ENCODE measurements around the gene NSRP1.
"Not testable (repeated sequence)": the region's sequence is repeated elsewhere in the genome, so short reads cannot be mapped to it uniquely, and the experiment has no call there.

NSRP1 gene

DNA sequence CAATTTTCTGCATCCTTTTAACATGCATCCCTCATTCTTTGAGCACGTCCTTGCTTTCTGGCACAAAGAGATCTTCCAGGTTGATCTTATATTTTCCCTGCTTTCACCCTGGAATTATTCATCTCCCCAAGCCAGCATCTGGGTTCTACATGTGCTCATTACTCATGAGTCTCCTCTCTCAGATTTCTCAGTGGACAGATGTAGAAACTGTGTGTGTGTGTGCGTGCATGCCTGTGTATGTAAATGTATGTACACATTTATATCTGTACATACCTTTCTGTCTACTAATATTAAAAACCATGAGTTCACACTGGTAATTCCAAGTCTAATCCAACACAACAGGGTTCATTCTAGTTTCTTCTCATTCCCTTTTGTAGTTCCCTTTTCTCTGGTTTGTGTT lies 41.9 kb upstream of the NSRP1 start:
- ATAC-seq (ENCODE audit: insufficient read depth, low read depth): no peak
- Histone ChIP-seq H3K27ac (ENCODE audit: low read length) (no peak overlapping the region), H3K9me3 (ENCODE audit: insufficient read depth, low read length, severe bottlenecking) (no peaks in the 10 kb centered on the region), H3K79me2 (ENCODE audit: insufficient read depth, low read length) (no peaks in the 10 kb centered on the region), H4K20me1 (ENCODE audit: insufficient read depth, low read length) (no peaks in the 10 kb centered on the region), H3K4me3 (ENCODE audit: low read depth in 1 of 2, low read length in 2 of 2) (no peak overlapping the region), H3K36me3 (ENCODE audit: insufficient read depth, low read length) (no peaks in the 10 kb centered on the region), H3K9ac (ENCODE audit: low read depth, low read length) (no peak overlapping the region), H3K4me1 (ENCODE audit: insufficient read depth, low read length) (no peaks in the 10 kb centered on the region), H3K4me2 (ENCODE audit: insufficient read depth, low read length) (no peak overlapping the region), H3K27me3 (ENCODE audit: insufficient read depth, low read length, poor library complexity) (peaks cover 17% of the 10 kb centered on the region), H2AFZ (ENCODE audit: low read depth, low read length) (no peak overlapping the region)
- TF ChIP-seq EZH2 (IDR thresholded peaks at IDR 0.05; ENCODE audit: borderline replicate concordance, low read depth, low read length, severe bottlenecking): no peak
- TF ChIP-seq, protein P1, sequence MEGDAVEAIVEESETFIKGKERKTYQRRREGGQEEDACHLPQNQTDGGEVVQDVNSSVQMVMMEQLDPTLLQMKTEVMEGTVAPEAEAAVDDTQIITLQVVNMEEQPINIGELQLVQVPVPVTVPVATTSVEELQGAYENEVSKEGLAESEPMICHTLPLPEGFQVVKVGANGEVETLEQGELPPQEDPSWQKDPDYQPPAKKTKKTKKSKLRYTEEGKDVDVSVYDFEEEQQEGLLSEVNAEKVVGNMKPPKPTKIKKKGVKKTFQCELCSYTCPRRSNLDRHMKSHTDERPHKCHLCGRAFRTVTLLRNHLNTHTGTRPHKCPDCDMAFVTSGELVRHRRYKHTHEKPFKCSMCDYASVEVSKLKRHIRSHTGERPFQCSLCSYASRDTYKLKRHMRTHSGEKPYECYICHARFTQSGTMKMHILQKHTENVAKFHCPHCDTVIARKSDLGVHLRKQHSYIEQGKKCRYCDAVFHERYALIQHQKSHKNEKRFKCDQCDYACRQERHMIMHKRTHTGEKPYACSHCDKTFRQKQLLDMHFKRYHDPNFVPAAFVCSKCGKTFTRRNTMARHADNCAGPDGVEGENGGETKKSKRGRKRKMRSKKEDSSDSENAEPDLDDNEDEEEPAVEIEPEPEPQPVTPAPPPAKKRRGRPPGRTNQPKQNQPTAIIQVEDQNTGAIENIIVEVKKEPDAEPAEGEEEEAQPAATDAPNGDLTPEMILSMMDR (IDR thresholded peaks at IDR 0.05; ENCODE audit: borderline replicate concordance, extremely low read depth, low read length, poor library complexity, severe bottlenecking): no peak
- DNase-seq: no peak

DNA sequence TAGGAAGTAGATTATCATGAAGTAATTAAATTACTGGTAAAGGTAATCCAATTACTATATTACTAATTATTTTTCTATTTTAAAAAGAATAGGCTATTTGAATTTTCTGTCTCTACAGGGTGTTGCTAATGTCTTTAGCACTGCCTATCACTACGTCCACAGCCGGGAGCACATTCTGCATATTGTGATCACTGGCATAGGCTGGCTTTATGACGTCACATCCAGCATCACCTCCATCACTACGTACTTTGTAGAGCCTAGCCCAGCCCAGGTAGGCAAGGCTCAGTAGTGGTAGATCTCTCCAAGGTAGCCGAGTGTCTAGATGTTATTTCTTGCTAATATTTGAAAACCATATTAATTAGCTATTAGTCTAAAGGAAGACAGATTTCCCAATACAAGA lies 33.8 kb upstream of the NSRP1 start:
- H2AFZ ChIP-seq (ENCODE audit: low read depth, low read length): no peak overlapping the region
- no peak overlapping the region for H3K4me2 ChIP-seq (ENCODE audit: insufficient read depth, low read length)
- no peak overlapping the region for H3K9ac ChIP-seq (ENCODE audit: low read depth, low read length)
- H3K27ac ChIP-seq (ENCODE audit: low read length): no peak overlapping the region
- no peaks in the 10 kb centered on the region for H4K20me1 ChIP-seq (ENCODE audit: insufficient read depth, low read length)
- no peaks in the 10 kb centered on the region for H3K9me3 ChIP-seq (ENCODE audit: insufficient read depth, low read length, severe bottlenecking)
- ATAC-seq (ENCODE audit: insufficient read depth, low read depth): no peak
- no peak for TF ChIP-seq EZH2 (IDR thresholded peaks at IDR 0.05; ENCODE audit: borderline replicate concordance, low read depth, low read length, severe bottlenecking)
- TF ChIP-seq, protein P1 (IDR thresholded peaks at IDR 0.05; ENCODE audit: borderline replicate concordance, extremely low read depth, low read length, poor library complexity, severe bottlenecking): no peak
- no peak for DNase-seq
- H3K27me3 ChIP-seq (ENCODE audit: insufficient read depth, low read length, poor library complexity): peaks cover 11% of the 10 kb centered on the region
- no peaks in the 10 kb centered on the region for H3K79me2 ChIP-seq (ENCODE audit: insufficient read depth, low read length)
- no peak overlapping the region for H3K4me3 ChIP-seq (ENCODE audit: low read depth in 1 of 2, low read length in 2 of 2)
- no peaks in the 10 kb centered on the region for H3K36me3 ChIP-seq (ENCODE audit: insufficient read depth, low read length)
- H3K4me1 ChIP-seq (ENCODE audit: insufficient read depth, low read length): no peaks in the 10 kb centered on the region

DNA sequence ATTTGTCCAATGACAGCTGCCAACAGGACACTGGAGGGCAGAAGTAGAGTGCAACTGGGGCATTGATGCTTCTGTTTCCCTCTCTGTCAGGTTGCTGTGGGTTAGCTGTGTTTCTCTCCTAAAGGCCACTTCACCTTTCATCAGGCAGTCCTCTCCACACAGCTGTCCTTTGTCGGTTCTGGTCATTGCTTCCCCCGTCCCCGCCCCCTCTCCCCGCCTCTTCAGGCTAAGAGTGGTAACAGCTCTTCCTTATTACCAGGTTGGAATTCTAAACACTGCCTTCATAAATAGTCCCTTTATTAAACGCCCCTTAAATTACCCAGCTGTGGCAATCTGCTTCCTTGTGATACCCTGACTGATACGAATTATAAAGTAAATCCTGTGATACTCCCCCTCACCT lies 31.8 kb upstream of the NSRP1 start:
- Histone ChIP-seq H3K4me1 (ENCODE audit: insufficient read depth, low read length) (no peaks in the 10 kb centered on the region), H3K79me2 (ENCODE audit: insufficient read depth, low read length) (no peaks in the 10 kb centered on the region), H3K4me2 (ENCODE audit: insufficient read depth, low read length) (no peak overlapping the region), H3K9me3 (ENCODE audit: insufficient read depth, low read length, severe bottlenecking) (no peaks in the 10 kb centered on the region), H3K27me3 (ENCODE audit: insufficient read depth, low read length, poor library complexity) (peaks cover 19% of the 10 kb centered on the region), H3K27ac (ENCODE audit: low read length) (no peak overlapping the region), H4K20me1 (ENCODE audit: insufficient read depth, low read length) (no peaks in the 10 kb centered on the region), H3K36me3 (ENCODE audit: insufficient read depth, low read length) (no peaks in the 10 kb centered on the region), H3K9ac (ENCODE audit: low read depth, low read length) (no peak overlapping the region), H2AFZ (ENCODE audit: low read depth, low read length) (no peak overlapping the region), H3K4me3 (ENCODE audit: low read depth in 1 of 2, low read length in 2 of 2) (no peak overlapping the region)
- DNase-seq (no peak), ATAC-seq (ENCODE audit: insufficient read depth, low read depth) (no peak)
- TF ChIP-seq, protein P1 (IDR thresholded peaks at IDR 0.05; ENCODE audit: borderline replicate concordance, extremely low read depth, low read length, poor library complexity, severe bottlenecking): no peak
- TF ChIP-seq EZH2 (IDR thresholded peaks at IDR 0.05; ENCODE audit: borderline replicate concordance, low read depth, low read length, severe bottlenecking): no peak

DNA sequence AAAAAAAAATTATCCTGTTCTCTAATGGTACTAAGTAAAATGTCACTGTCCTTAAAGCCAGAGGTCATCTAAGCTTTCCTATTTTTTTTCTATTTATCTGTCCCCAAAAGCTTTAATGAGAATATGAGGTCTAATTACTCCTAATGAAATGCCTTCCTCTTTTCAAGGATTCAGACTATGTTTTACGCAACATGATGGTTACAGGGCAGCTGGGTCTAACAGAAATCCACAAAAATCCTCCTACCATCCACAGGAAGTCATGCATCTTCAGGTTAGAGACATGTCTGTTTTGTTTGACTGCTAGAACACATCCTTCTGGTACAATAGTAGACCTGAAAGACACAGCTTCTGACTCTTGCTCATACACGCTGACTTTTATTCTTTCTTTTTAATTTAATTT lies 29.7 kb upstream of the NSRP1 start:
- Histone ChIP-seq H3K4me3 (ENCODE audit: low read depth in 1 of 2, low read length in 2 of 2) (no peak overlapping the region), H3K9ac (ENCODE audit: low read depth, low read length) (no peak overlapping the region), H3K27ac (ENCODE audit: low read length) (no peak overlapping the region), H3K4me1 (ENCODE audit: insufficient read depth, low read length) (no peaks in the 10 kb centered on the region), H4K20me1 (ENCODE audit: insufficient read depth, low read length) (no peaks in the 10 kb centered on the region), H2AFZ (ENCODE audit: low read depth, low read length) (no peak overlapping the region), H3K4me2 (ENCODE audit: insufficient read depth, low read length) (no peak overlapping the region), H3K27me3 (ENCODE audit: insufficient read depth, low read length, poor library complexity) (peaks cover 35% of the 10 kb centered on the region), H3K79me2 (ENCODE audit: insufficient read depth, low read length) (no peaks in the 10 kb centered on the region), H3K36me3 (ENCODE audit: insufficient read depth, low read length) (no peaks in the 10 kb centered on the region), H3K9me3 (ENCODE audit: insufficient read depth, low read length, severe bottlenecking) (no peaks in the 10 kb centered on the region)
- DNase-seq: no peak
- TF ChIP-seq EZH2 (IDR thresholded peaks at IDR 0.05; ENCODE audit: borderline replicate concordance, low read depth, low read length, severe bottlenecking): no peak
- TF ChIP-seq, protein P1 (IDR thresholded peaks at IDR 0.05; ENCODE audit: borderline replicate concordance, extremely low read depth, low read length, poor library complexity, severe bottlenecking): no peak
- no peak for ATAC-seq (ENCODE audit: insufficient read depth, low read depth)

DNA sequence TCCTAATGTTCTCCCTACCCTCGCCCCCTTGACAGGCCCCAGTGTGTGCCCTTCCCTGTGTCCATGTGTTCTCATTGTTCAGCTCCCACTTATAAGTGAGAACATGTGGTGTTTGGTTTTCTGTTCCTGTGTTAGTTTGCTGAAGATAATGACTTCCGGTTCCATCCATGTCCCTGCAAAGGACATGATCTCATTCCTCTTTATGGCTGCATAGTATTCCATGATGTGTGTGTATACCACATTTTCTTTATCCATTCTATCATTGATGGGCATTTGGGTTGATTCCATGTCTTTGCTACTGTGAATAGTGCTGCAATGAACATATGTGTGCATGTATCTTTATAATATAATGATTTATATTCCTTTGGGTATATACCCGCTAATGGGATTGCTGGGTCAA lies 29.2 kb upstream of the NSRP1 start:
- H3K79me2 ChIP-seq (ENCODE audit: insufficient read depth, low read length); H3K4me2 ChIP-seq (ENCODE audit: insufficient read depth, low read length): not testable (repeated sequence)

More for the DNA sequence above, 29.2 kb upstream of the NSRP1 start:
- not testable (repeated sequence) for H3K36me3 ChIP-seq (ENCODE audit: insufficient read depth, low read length); H3K9me3 ChIP-seq (ENCODE audit: insufficient read depth, low read length, severe bottlenecking); H3K4me1 ChIP-seq (ENCODE audit: insufficient read depth, low read length); H3K9ac ChIP-seq (ENCODE audit: low read depth, low read length); ATAC-seq (ENCODE audit: insufficient read depth, low read depth); H3K4me3 ChIP-seq (ENCODE audit: low read depth in 1 of 2, low read length in 2 of 2); H4K20me1 ChIP-seq (ENCODE audit: insufficient read depth, low read length); H2AFZ ChIP-seq (ENCODE audit: low read depth, low read length); DNase-seq; H3K27ac ChIP-seq (ENCODE audit: low read length)
- H3K27me3 ChIP-seq (ENCODE audit: insufficient read depth, low read length, poor library complexity): peaks cover 35% of the 10 kb centered on the region

Data from DND-41 (cell line).